HepG2 (cell line): ENCODE data around the gene ADGRB3. TPM values are rescaled to one million over a fixed set of nuclear protein-coding genes. Genes with fewer than 3 reads are reported as not detected.

Experiments
- CAMTA2 ChIP-seq: sonication (generic); formaldehyde crosslinking; IDR thresholded peaks from 2 replicates; pipeline ENCODE4 v1.4.0; 2020; ENCODE audit warnings: mild to moderate bottlenecking, missing genetic modification reagents, borderline replicate concordance
- CBX5 ChIP-seq: sonication (generic); formaldehyde crosslinking; IDR thresholded peaks from 2 replicates; pipeline ENCODE4 v1.4.0; 2020; ENCODE audit warnings: missing genetic modification reagents, borderline replicate concordance
- CREB1 ChIP-seq, 2 experiments: fragments of 450-650 bp in 1 of 2; IDR thresholded peaks; 2 replicates each; pipeline ENCODE4 v1.6.1; 2016 to 2017; ENCODE audit warnings: control low read depth in 1 of 2, mild to moderate bottlenecking in 1 of 2, missing compliant biosample characterization in 1 of 2, missing genetic modification characterization in 1 of 2
- ERF ChIP-seq: IDR thresholded peaks from 2 replicates; pipeline ENCODE4 v1.6.1; 2018; ENCODE audit warnings: missing biosample characterization, missing genetic modification reagents
- ESRRA ChIP-seq: sonication (generic); formaldehyde crosslinking; IDR thresholded peaks from 2 replicates; pipeline ENCODE4 v1.5.1; 2020; ENCODE audit warnings: mild to moderate bottlenecking, low read depth, missing genetic modification reagents
- ETV5 ChIP-seq: IDR thresholded peaks from 2 replicates; pipeline ENCODE4 v1.6.1; 2018; ENCODE audit warnings: missing biosample characterization, missing genetic modification reagents, inconsistent platforms, borderline replicate concordance
- HNF1B ChIP-seq: sonication (generic); formaldehyde crosslinking; IDR thresholded peaks from 2 replicates; pipeline ENCODE4 v1.5.1; 2020; ENCODE audit warnings: mild to moderate bottlenecking, moderate library complexity, missing genetic modification reagents
- HOXA7 ChIP-seq: sonication (generic); formaldehyde crosslinking; IDR thresholded peaks from 2 replicates; pipeline ENCODE4 v1.8.1; 2022; ENCODE audit warnings: mild to moderate bottlenecking, missing genetic modification reagents, moderate library complexity
- IRF2 ChIP-seq: IDR thresholded peaks from 2 replicates; pipeline ENCODE4 v1.6.1; 2018; ENCODE audit warnings: missing genetic modification reagents, missing compliant biosample characterization
- MEIS2 ChIP-seq: sonication (generic); formaldehyde crosslinking; IDR thresholded peaks from 2 replicates; pipeline ENCODE4 v1.9.0; 2021; ENCODE audit warnings: mild to moderate bottlenecking, missing genetic modification reagents
- MIER3 ChIP-seq: IDR thresholded peaks from 2 replicates; pipeline ENCODE4 v1.6.1; 2016; ENCODE audit warnings: missing compliant biosample characterization, borderline replicate concordance
- NFIC ChIP-seq: IDR thresholded peaks from 2 replicates; pipeline ENCODE4 v1.6.1; 2012; ENCODE audit warnings: mild to moderate bottlenecking, low read length, inconsistent platforms
- NR3C1 ChIP-seq: sonication (generic); formaldehyde crosslinking; IDR thresholded peaks from 2 replicates; pipeline ENCODE4 v1.4.0; 2020; ENCODE audit warnings: missing genetic modification reagents
- PAXIP1 ChIP-seq: sonication (generic); formaldehyde crosslinking; conservative IDR thresholded peaks from 2 replicates; pipeline ENCODE4 v1.4.0; 2020; ENCODE audit warnings: mild to moderate bottlenecking, missing genetic modification reagents, moderate library complexity
- TOPORS ChIP-seq: sonication (generic); formaldehyde crosslinking; IDR thresholded peaks from 2 replicates; pipeline ENCODE4 v1.8.0; 2023; ENCODE audit warnings: mild to moderate bottlenecking, missing genetic modification reagents
- TRAFD1 ChIP-seq: sonication (generic); formaldehyde crosslinking; IDR thresholded peaks from 2 replicates; pipeline ENCODE4 v1.5.1; 2020; ENCODE audit warnings: missing genetic modification reagents, mild to moderate bottlenecking, borderline replicate concordance
- ZNF124 ChIP-seq: sonication (generic); formaldehyde crosslinking; IDR thresholded peaks from 2 replicates; pipeline ENCODE4 v1.4.0; 2020; ENCODE audit warnings: missing genetic modification reagents
- ZNF253 ChIP-seq: sonication (generic); formaldehyde crosslinking; IDR thresholded peaks from 2 replicates; pipeline ENCODE4 v1.8.0; 2022; ENCODE audit warnings: mild to moderate bottlenecking, missing genetic modification reagents, borderline replicate concordance
- ZNF354B ChIP-seq: sonication (generic); formaldehyde crosslinking; IDR thresholded peaks from 2 replicates; pipeline ENCODE4 v1.8.0; 2022; ENCODE audit warnings: mild to moderate bottlenecking, missing genetic modification reagents
- ZNF484 ChIP-seq: sonication (generic); formaldehyde crosslinking; IDR thresholded peaks from 2 replicates; pipeline ENCODE4 v1.5.1; 2020; ENCODE audit warnings: mild to moderate bottlenecking, low read depth, missing genetic modification reagents, borderline replicate concordance
- ZNF563 ChIP-seq: sonication (generic); formaldehyde crosslinking; IDR thresholded peaks from 2 replicates; pipeline ENCODE4 v1.8.0; 2022; ENCODE audit warnings: mild to moderate bottlenecking, moderate library complexity, missing genetic modification reagents
- ZNF773 ChIP-seq: sonication (generic); formaldehyde crosslinking; IDR thresholded peaks from 2 replicates; pipeline ENCODE4 v1.4.0; 2020; ENCODE audit warnings: missing genetic modification reagents, borderline replicate concordance
- ZNF816 ChIP-seq: sonication (generic); formaldehyde crosslinking; IDR thresholded peaks from 2 replicates; pipeline ENCODE4 v1.8.0; 2022; ENCODE audit warnings: missing genetic modification reagents, mild to moderate bottlenecking, borderline replicate concordance
- ZSCAN30 ChIP-seq: sonication (generic); formaldehyde crosslinking; IDR thresholded peaks from 2 replicates; pipeline ENCODE4 v1.5.0; 2020; ENCODE audit warnings: mild to moderate bottlenecking, missing genetic modification reagents
- polyA plus RNA-seq, 8 experiments: library from polyadenylated mRNA; depleted of rRNA in 3 of 8; stranded (reverse) in 7 of 8; unstranded in 1 of 8; fragments of >200 nt; fragmentation: Illumina TruSeq in 4 of 8; extraction: Trizol in 4 of 8; gene quantifications; 2 replicates each; pipeline versions ENCODE4 v1.2.1 to v1.2.3, GENCODE V29; 2011 to 2016; ENCODE audit warnings: low read depth in 4 of 8, missing spikeins in 1 of 8, mixed read lengths in 1 of 8; ENCODE audit not compliant: insufficient read depth in 1 of 8
- total RNA-seq, 5 experiments: library from RNA; depleted of rRNA; stranded (reverse); fragments of >200 nt; fragmentation: Illumina TruSeq; extraction: Trizol; gene quantifications; 2 replicates each; pipeline ENCODE4 v1.2.3, GENCODE V29; 2016; ENCODE audit warnings: low read depth in 1 of 5

The ADGRB3 gene
- total and polyA plus RNA-seq, 2 of the 13 experiments (the other 11 are each of a cell fraction or from before 2014, with no cell fraction given) = not detected

GRCh38 chr6:69232911-69233448 is 597.9 kb downstream of the ADGRB3 start (continued):
- 0 out of 2 replicates have a peak, but pooled peaks have one; percentile 22 for TF ChIP-seq PAXIP1
- no peak for TF ChIP-seq HOXA7
- peak; percentile 99 for TF ChIP-seq ZNF124 (CRISPR knock-in tag)
- peak; percentile 62; the same call in 1 of the 2 replicates for TF ChIP-seq ESRRA
- peak; percentile 91 for TF ChIP-seq IRF2
- TF ChIP-seq ZNF773 (CRISPR knock-in tag) = peak; percentile 99
- peak; percentile 86 for TF ChIP-seq TOPORS (CRISPR knock-in tag)
- peak; percentile 77; the same call in 1 of the 2 replicates for TF ChIP-seq ZNF354B
- peak; percentile 98 for TF ChIP-seq ERF (CRISPR knock-in tag)
- TF ChIP-seq MEIS2 = peak; percentile 98
- TF ChIP-seq ZNF253 (CRISPR knock-in tag) = peak; percentile 93
- TF ChIP-seq CAMTA2 = peak; percentile 98; the same call in 1 of the 2 replicates
- peak; percentile 71 for TF ChIP-seq ETV5
- TF ChIP-seq ZNF484 (CRISPR knock-in tag) = peak; percentile 94; the same call in 1 of the 2 replicates
- no peak for TF ChIP-seq NFIC
- TF ChIP-seq TRAFD1 (CRISPR knock-in tag) = no peak
- TF ChIP-seq CREB1 (IDR thresholded peaks at IDR 0.05) = no peak
- TF ChIP-seq CREB1 (CRISPR knock-in tag; IDR thresholded peaks at IDR 0.05) = no peak
- peak; percentile 88; the same call in 1 of the 2 replicates for TF ChIP-seq CBX5 (CRISPR knock-in tag)
- 0 out of 2 replicates have a peak, but pooled peaks have one; percentile 72 for TF ChIP-seq NR3C1 (CRISPR knock-in tag)
- peak; percentile 91; the same call in 1 of the 2 replicates for TF ChIP-seq ZNF816 (CRISPR knock-in tag)
- 0 out of 2 replicates have a peak, but pooled peaks have one; percentile 28 for TF ChIP-seq HNF1B (CRISPR knock-in tag)
- peak; percentile 96 for TF ChIP-seq MIER3 (CRISPR knock-in tag)
- peak; percentile 92 for TF ChIP-seq ZNF563
- peak; percentile 92 for TF ChIP-seq ZSCAN30
